ENCODE results near the gene ABCA2.

ABCA2 gene

DNA sequence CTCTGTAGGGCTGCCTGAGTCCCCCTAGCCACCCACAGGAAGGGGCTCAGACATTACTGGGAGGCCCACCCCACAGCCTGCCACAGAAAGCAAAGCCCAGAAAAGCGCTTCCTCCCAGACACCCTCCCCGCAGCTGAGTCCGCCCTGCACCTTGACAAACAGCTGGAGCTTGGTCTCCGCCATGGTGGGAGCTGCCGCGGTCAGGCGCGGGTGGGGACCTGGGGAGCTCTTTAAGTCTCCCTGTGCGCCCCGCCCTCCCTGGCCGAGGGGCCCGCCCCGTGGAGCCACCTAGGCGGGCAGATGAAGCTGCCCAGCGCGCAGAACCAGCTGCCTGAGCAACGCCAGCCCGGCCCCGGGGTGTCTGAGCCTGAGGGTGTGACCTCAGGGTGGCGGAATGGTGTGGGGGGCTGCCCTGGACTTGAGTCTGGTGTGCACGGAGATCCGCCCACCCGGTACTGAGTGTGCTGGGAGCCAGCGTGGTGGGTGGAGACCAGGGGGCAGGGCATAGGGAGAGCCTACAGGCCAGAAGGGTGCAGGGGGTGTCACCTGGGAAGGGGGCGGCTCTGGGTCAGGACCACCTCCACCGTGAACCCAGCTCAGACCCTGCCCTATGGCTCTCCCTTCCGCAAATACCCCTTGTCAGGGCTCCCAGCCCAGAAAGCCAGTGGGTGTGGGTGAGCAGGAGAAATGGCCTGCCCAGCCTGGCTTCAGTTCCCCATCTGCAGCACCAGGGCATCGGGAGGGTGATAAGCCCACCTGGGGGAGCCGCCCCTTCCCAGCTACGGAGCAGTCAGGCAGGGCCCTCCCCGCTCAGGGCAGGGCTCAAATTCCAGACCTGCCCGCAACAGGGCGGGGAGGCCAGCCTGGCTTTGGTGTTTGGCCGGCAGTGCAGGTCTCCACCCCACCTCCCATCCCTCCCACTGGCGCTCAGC is 31.4 kb downstream of the ABCA2 start, which contains the start of gene CLIC3:
TSS of gene CLIC3 (minus strand) at position 208 of the 932 bp plus-strand sequence. CDS start at position 183, 25 bp downstream.
- DNase-seq, result peak; percentile 38

DNA sequence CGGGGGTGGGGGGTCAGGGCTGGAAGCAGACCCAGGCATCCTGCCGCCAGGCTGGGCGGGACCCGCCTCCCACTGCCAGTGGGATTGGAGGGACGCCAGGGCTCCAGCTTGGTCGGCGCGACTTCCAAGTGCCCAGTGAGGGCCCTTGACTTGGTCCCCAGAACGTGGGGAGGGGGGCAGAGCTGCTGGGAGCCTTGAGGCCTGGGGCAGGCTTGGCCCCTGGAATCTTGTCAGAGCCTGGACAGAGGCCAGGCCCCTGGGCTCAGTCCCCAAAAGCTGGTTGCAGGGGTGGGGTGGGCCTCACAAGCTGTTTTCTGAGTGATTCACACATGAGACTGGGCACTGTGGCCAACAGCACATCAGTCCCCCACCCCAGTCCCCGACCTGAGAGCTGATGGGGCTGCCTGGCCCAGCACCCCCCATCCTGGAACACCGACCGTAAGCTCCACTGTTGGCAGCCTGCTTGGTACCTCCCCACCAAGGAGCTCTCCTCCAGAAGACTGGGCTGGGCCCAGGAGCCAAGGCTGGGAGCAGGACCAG is 32.2 kb downstream of the ABCA2 start:
- DNase-seq, result peak; percentile 18

DNA sequence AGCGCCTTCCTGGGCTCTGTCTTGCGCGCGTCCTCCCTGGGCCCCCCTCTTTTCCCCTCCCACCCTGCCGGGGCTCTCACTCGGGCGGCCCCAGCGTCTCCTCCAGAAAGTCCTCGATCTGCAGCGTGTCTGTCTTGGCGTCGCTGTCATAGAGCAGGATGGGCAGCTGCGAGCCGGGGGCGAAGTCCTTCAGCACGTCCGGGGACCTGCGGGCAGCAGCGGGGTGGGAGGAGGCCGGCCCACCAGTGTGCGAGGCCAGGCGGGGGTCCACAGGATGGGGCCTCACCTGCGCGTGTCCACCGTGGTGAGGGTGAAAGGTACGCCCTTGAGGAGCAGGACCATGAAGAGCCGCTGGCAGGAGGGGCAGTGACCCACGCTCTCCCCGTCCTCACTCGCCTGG is 32.7 kb downstream of the ABCA2 start:
- no peak for DNase-seq

DNA sequence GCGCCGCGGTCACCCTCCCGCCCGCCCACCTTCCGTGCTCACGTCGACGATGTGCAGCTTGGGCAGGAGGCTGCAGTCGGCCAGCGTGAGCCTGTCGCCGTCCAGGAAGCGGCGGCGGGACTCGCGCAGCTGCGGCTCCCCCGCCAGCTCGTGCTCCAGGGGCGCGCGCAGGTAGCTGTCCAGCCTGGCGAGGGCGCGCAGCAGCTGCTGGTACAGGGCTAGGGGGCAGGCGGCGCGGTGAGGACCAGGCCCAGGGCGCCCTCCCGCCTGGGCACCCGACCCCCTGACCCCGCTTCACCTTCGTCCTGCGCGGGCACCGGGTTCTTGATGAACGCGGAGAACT is 33.2 kb downstream of the ABCA2 start:
- no peak for DNase-seq

DNA sequence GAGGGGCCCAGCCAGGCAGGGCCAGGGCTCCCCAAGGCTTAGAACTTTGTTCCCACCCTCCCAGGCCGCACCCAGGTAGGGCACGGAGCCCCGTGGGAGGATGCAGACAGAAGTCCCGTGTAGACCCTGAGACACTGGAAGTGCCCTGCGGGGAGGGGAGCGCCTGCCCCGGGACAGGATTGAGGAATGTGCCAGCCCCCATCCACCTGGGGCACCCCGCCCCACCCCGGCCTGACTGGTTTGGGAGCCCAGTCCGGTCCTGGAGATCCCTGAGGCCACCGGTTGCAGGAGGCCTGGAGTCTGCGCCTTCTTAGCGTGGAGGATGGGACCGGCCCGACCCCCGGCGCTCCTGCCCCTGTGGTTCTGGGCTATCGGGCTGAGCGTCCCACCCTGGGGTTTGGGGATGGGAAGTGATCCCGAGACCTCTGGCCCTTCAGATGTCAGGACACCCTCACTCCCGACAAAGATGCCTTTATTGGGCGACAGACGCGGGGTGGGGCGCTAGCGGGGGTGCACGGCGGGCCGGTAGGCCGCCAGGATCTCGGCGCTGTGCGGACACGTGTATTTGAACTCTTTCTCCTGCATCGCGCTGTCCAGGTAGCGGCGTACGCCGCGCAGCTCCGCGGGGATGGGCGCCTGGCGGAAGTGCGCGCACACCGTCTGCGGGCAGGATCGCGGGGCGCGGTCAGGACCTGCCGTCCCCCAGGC is 33.7 kb downstream of the ABCA2 start:
- no peak for DNase-seq

DNA sequence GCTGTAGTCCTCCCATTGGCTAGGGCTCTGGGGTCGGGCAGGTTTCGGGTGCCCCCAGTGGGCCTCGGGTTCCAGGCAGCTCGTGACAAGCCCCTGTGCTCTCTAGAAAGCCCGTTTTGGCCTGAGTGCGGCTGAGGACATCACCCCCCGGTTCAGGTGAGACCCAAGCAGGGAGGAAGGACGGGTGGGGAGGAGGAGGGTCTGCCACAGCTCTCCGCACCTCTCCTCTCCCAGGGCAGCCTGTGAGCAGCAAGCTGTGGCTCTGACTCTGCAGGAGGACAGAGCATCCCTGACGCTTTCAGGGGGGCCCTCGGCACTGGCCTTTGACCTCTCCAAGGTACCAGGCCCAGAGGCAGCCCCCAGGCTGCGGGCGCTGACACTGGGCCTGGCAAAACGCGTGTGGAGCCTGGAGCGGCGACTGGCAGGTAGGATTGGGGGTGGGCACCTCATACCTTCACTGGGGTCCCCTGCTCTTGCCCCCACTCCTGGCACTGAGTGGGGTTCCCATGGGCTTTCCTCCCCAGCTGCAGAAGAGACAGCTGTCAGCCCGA is 35.1 kb downstream of the ABCA2 start:
- no peak for DNase-seq

DNA sequence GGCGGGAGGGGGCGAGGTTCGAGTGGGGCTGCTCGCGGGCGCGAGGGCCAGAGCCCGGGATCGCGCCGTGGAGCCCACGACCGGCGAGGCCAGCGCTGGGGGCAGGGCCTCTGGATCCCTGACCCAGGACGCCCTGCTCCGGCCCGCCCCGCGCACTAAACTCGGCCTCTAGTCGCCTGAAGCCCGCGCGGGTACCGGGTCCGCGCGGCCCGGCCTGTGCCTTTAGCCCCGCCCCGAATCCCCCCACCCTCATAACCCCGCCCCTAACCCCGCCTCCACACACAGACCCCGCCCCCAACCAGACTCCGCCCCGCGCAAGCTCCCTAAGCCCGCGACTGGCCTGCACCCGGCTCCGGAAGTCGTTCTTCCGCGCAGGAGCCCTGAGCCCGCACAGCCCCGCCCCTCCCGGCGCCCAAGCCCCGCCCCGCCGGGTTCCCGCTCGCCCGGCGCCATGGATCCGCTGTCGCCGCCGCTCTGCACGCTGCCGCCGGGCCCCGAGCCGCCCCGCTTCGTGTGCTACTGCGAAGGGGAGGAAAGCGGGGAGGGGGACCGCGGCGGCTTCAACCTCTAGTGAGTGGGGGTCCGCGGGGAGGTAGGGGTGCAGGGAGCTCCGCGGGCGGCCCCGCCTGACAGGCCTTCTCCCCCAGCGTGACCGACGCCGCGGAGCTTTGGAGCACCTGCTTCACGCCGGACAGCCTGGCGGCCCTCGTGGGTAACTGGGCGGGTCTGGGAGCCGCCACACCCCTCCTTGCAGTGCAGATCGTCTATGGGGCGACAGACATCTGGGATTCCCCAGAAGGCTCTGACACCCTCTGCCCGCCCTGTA is 35.8 kb downstream of the ABCA2 start, which contains the start of gene PAXX:
TSS of gene PAXX (plus strand) at position 430 of the 826 bp plus-strand sequence. CDS start at position 452, 22 bp downstream.
- peak; percentile 91 for DNase-seq

DNA sequence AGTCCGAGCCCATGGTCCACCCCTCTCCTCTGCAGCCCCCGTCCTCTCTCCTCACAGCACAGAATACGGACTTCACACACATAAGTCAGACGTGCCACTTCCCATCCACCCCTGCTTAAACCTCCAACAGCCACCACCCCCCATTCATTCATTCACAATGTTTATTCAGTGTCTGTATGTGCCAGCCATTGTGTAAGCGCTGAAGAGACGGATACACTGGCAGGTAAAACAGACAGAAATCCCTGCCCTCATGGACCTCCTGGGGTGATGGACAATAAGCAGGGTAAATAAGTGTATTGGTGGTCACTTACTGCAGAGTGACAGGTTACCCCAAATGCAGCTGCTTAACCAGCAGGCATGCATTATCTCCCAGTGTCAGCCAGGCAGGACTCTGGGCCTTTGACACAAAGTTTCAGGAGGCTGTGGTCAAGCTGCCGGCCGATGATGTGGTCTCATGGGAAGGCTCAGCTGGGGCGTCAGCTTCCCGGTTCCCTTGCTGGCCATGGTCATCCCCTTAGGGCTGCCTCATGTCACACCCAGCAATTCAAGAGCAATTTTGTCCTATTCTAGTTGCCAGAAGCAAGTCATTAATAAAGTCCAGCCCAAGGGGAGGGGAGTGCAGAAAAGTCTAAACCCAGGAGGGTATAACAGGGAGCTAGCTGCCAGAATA is 37.7 kb downstream of the ABCA2 start:
- DNase-seq, result no peak

DNA sequence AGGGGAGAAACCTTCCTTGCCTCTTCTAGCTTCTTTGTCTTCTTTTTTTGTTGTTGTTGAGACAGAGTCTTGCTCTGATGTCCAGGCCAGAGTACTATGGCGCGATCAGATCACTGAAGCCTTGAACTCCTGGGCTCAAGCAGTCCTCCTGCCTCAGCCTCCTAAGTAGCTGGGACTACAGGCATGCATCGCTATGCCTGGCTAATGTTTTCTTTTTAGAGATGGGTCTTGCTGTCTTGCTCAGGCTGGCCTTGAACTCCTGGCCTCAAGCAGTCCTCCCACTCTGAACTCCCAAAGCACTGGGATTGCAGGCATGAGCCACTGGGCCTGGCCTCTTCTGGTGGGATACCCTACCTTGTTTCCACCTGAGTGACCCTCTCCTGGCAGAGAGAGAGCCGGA is 39.2 kb downstream of the ABCA2 start:
- DNase-seq, result no peak

DNA sequence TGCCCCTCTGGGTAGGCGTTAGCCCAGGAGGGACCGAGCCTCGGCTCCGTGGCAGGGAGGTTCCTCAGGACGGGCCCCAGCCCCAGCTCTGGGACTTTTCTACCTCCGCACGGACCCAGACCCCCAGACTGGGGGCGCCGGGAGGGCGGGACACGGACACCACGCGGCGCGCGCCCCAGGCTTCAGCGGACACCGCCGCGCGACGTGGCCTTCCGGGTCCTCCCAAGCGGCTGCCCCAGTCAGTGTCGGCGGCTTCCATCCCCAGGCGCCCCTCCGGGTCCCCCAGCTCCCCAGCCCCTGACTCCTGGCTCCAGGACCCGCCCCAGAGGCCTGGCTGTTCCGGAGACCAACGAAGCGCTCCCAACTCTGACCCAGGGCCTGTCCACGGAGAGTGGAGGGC is 42.2 kb downstream of the ABCA2 start:
- DNase-seq, result no peak

DNA sequence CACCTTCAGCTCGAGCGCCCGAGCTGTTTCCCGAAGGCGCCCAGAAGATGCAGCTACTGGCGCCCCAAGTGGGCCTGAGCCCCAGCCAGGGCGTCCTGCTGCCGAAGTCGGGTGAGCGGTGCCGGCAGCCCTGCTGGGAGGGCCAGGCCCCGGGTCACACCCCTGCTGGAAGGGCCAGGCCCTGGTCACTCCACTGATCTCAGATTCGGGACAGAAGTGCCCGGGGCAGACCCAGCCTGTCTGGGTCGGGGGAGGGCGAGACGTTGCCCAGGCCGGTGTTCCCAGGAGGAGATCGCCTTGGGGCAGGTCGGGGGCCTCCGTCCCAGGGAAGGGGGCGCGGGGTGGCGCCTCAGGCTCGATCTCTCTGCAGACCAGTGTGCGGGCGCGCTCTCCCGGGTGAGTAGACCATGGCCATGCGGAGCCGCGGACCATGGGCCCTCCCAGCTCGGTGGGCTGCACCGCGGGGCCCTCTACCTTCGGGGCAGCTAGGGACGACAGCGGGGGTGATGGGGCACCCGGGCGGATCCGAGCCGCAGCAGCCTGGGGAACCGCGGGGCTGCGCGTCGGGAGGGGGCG is 42.9 kb downstream of the ABCA2 start:
- no peak for DNase-seq

DNA sequence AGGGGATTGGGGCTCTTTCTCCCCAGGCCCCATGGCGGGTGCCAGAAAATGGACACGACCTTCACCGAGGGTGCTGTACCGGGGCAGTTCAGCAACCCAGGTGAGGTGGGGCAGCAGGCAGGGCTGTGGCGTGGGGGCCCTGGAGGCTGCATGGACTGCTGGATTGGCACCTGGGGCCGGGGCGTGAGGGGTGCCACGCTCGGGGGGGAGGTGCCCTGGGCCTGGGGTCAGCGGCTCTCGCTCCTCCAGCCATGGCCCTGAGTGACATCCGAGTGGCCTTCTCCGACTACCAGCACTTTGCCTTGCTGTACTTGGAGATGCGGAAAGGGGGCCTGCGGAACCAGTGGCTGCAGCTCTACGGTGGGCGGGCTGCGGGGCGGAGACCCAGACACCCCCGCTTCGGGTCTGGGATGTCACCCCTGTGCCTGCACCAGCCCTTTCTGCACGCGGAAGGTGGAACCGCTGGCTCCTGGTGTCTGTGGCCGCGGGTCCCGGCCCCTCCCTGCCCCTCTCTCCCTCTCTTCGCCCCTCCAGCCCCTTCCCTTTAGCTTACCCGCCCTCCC is 43.5 kb downstream of the ABCA2 start:
- no peak for DNase-seq

DNA sequence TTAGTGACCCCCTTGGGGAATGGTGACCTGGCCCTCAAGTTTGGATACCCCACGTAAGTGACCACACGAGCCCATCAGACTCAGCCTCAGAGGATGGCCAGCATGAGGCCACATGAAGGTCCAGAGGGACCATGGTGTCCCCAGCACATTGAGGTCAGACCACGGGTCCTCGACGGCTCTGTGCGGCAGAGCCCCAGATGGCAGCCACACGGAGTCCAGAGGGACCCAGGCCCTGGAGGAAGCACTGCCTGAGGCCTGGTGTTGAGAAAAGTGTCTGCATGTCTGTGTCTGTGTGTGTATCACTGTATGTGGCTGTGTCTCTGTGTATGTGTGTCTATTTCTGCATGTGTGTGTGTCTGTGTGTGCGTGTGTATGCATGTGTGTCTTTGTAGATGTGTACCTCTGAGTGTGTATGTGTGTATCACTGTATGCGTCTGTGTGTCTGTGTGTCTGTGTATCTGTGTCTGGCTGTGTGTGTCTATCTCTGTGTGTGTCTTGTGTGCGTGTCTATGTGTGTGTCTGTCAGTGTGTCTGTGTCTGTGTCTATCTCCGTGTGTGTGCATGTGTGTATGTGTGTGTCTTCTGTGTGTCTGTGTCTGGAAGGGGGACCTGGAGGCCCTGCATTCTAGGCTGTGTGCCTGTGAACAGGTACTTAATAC is 44.3 kb downstream of the ABCA2 start:
- no peak for DNase-seq

DNA sequence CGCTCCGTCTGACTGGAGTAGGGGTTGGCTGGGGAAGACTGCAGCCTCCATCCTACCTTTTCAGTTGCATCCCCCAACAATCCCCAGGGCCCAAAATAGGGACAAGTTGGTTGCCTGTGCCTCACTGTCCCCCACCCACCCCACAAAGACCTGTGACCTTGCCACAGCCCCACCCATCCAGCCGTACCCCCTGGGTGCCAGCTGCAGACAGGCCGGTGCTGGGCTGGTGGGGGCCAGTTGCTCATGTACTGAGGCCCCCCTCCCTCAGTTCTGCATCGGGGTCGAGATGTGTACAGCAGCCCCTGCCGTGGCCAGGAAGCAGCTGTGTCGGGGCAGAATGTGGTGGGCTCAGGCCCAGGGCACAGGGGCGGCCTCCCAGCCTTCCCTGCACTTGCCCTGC is 44.9 kb downstream of the ABCA2 start:
- no peak for DNase-seq

DNA sequence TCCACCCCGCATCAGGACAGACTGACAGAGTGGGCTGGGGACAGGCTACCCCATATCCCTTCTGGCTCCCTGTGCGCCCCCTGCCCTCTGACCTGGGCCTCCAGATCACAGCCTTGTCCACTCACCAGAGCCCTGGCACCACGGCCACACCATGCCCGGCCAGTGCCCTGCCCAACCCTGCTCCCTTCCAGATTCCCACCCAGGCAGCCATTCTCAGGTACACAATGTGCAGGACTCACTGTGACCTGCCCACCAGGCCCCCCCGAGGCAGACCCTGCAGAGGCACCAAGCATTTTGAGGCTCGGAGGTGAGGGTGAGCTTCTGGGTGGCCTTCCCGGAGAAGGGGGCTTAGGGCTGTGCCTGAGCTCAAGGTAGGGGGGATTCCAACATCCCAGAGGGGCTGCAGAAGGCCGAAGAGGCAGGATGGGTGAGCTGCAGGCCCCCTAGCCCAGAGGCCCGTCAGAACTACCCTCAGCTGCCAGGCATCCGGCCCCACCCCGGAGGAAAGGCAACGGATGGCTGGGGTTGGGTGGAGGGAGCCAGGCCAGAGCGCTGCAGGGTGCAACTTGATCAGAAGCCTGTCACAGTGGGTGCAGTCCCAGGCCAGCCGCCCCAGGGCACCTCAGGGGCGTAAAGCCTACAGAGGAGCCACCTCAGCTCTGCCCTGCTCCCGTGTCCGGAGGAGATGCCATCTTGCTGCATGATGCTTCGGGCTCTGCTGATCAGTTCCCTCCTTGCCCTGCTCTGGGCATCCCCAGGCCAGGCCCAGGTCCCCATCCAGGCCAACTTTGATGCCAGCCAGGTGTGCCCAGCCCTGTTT is 45.6 kb downstream of the ABCA2 start, which contains the start of gene LCNL1:
TSS of gene LCNL1 (plus strand) at position 762 of the 820 bp plus-strand sequence. CDS start 594 bp downstream, outside the sequence.
- no peak for DNase-seq

DNA sequence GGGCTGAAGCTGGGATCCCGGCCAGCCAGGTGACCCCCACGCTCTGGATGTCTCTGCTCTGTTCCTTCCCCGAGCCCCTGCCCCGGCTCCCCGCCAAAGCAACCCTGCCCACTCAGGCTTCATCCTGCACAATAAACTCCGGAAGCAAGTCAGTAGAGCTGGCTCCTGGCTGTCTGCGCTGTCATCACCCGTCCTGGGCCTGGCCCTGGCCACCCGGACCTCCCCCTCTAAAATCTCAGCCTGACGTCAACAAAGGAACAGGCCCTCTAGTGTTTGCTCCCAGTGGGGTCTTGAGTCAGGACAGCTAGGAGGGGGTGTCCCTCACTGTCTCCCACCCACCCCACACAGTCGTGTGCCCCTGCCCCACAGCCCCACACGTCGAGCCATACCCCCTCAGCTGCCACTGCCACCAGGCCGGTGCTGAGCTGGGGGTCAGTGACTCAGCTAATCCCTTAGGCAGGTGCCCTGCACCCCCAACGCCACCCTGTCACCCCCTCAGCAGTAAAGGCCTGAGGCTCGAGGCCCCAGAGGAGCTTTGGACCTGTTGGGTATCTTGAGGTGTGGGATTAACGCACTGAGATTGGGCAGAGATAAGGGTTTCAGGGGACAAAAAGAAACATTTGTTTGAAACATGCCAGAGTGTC is 46.3 kb downstream of the ABCA2 start:
- DNase-seq, result no peak

DNA sequence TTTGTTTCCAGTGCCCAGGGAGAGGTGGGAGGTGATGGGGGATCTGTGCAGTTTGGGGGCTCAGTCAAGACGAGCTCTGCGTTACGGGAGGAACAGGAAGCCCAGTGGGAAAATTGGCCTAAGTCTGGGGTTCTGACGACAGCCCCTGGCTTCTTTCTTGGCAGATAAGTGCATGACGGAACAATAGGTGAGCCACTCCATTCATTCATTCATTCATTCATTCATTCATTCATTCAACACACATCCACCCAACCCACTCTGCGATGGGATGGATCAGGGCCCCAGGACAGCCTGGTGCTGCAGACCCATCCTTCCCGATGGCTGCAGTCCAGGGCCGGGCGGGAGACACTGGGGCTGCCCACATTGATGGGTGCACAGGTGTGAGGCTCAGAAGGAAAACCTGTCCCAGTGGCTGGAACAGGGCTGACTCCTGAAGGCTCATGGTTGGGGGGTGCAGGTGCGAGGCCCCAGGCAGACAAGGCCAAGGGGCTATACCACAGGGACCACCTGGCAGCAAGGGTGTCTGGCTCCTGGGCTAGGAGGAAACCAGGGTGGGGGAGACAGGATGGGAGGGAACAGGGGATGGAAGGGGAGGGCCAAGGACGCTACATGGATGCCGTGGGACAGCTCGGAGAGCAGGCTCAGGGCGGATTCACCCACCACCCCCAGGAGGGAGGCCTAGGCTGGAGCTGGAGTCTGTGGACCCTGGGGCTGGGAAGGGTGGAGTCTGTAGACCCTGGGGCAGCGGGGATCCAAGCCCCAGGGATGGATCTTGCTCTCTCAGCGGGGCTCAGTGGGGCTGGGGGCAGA is 47.2 kb downstream of the ABCA2 start:
- DNase-seq, result no peak
